HepG2 (cell line): ENCODE data around the gene ARL6. TPM values are rescaled to one million over a fixed set of nuclear protein-coding genes. Genes with fewer than 3 reads are reported as not detected.
A peak's percentile ranks its signal among the peaks of the same experiment; 100 is the strongest.

Experiments
- ARHGAP35 ChIP-seq: sonication (generic); formaldehyde crosslinking; IDR thresholded peaks from 2 replicates; pipeline ENCODE4 v1.9.0; 2022; ENCODE audit warnings: mild to moderate bottlenecking, inconsistent platforms, moderate library complexity, missing genetic modification reagents, borderline replicate concordance
- CENPX ChIP-seq: sonication (generic); formaldehyde crosslinking; IDR thresholded peaks from 2 replicates; pipeline ENCODE4 v1.9.0; 2021; ENCODE audit warnings: mild to moderate bottlenecking, missing genetic modification reagents, moderate library complexity
- HDAC6 ChIP-seq: fragments of 200-600 bp; sonication (generic); IDR thresholded peaks from 2 replicates; pipeline ENCODE4 v1.7.0; 2017; ENCODE audit warnings: mild to moderate bottlenecking, antibody characterized with exemption, low read length, low read depth
- HNF4G ChIP-seq, 2 experiments: sonication (generic) in 1 of 2; formaldehyde crosslinking in 1 of 2; IDR thresholded peaks; 2 replicates each; pipeline versions ENCODE4 v1.4.0 to v1.6.1; 2011 to 2020; ENCODE audit warnings: borderline replicate concordance in 2 of 2, low read depth in 2 of 2, mild to moderate bottlenecking in 2 of 2, low read length in 1 of 2, missing genetic modification reagents in 1 of 2, moderate library complexity in 1 of 2
- KLF15 ChIP-seq: sonication (generic); formaldehyde crosslinking; IDR thresholded peaks from 2 replicates; pipeline ENCODE4 v1.8.1; 2023; ENCODE audit warnings: borderline replicate concordance, mild to moderate bottlenecking, inconsistent platforms, missing genetic modification reagents, mixed read lengths
- KLF6 ChIP-seq: IDR thresholded peaks from 2 replicates; pipeline ENCODE4 v1.8.0; 2016; ENCODE audit warnings: missing biosample characterization, missing genetic modification reagents
- MATR3 ChIP-seq: sonication (generic); formaldehyde crosslinking; IDR thresholded peaks from 2 replicates; pipeline ENCODE4 v1.4.0; 2020; ENCODE audit warnings: missing genetic modification reagents
- MZF1 ChIP-seq: sonication (generic); formaldehyde crosslinking; IDR thresholded peaks from 2 replicates; pipeline ENCODE4 v1.8.1; 2023; ENCODE audit warnings: mild to moderate bottlenecking, missing genetic modification reagents, borderline replicate concordance
- POLR2A ChIP-seq, 2 experiments: IDR thresholded peaks; 2 replicates each; pipeline ENCODE4 v1.6.1; 2011; ENCODE audit warnings: low read depth in 2 of 2, low read length in 2 of 2, mild to moderate bottlenecking in 1 of 2, moderate library complexity in 1 of 2; ENCODE audit not compliant: insufficient read depth in 1 of 2
- RBM22 ChIP-seq: fragments of 200-400 bp; formaldehyde crosslinking; optimal IDR thresholded peaks from 2 replicates; pipeline ENCODE3; 2017; ENCODE audit warnings: mild to moderate bottlenecking, low read length, moderate library complexity
- RBM39 ChIP-seq: fragments of 200-400 bp; formaldehyde crosslinking; IDR thresholded peaks from one replicate; pipeline ENCODE4 v1.6.1; 2018; ENCODE audit warnings: antibody characterized with exemption, mild to moderate bottlenecking, low read depth, low read length; ENCODE audit not compliant: poor library complexity, severe bottlenecking
- SP5 ChIP-seq: IDR thresholded peaks from 2 replicates; pipeline ENCODE4 v1.6.1; 2016; ENCODE audit warnings: low read depth, borderline replicate concordance
- THYN1 ChIP-seq: sonication (generic); formaldehyde crosslinking; IDR thresholded peaks from 2 replicates; pipeline ENCODE4 v1.8.1; 2023; ENCODE audit warnings: low read depth, mild to moderate bottlenecking, moderate library complexity, missing genetic modification reagents, borderline replicate concordance
- TMF1 ChIP-seq: sonication (generic); formaldehyde crosslinking; IDR thresholded peaks from 2 replicates; pipeline ENCODE4 v1.8.1; 2022; ENCODE audit warnings: low read depth, missing genetic modification reagents
- TSC22D2 ChIP-seq: sonication (generic); formaldehyde crosslinking; IDR thresholded peaks from 2 replicates; pipeline ENCODE4 v1.5.1; 2020; ENCODE audit warnings: missing genetic modification reagents, mild to moderate bottlenecking, borderline replicate concordance
- WIZ ChIP-seq: sonication (generic); formaldehyde crosslinking; IDR thresholded peaks from 2 replicates; pipeline ENCODE4 v1.5.1; 2020; ENCODE audit warnings: mild to moderate bottlenecking, missing genetic modification reagents
- ZMYM2 ChIP-seq: sonication (generic); formaldehyde crosslinking; IDR thresholded peaks from 2 replicates; pipeline ENCODE4 v1.8.0; 2022; ENCODE audit warnings: mild to moderate bottlenecking, missing genetic modification reagents
- ZNF160 ChIP-seq: sonication (generic); formaldehyde crosslinking; IDR thresholded peaks from 2 replicates; pipeline ENCODE4 v1.8.0; 2022; ENCODE audit warnings: mild to moderate bottlenecking, inconsistent platforms, missing genetic modification reagents
- ZNF34 ChIP-seq: sonication (generic); formaldehyde crosslinking; IDR thresholded peaks from 2 replicates; pipeline ENCODE4 v1.4.0; 2020; ENCODE audit warnings: mild to moderate bottlenecking, missing genetic modification reagents, borderline replicate concordance
- ZNF354B ChIP-seq: sonication (generic); formaldehyde crosslinking; IDR thresholded peaks from 2 replicates; pipeline ENCODE4 v1.8.0; 2022; ENCODE audit warnings: mild to moderate bottlenecking, missing genetic modification reagents
- ZNF382 ChIP-seq: sonication (generic); formaldehyde crosslinking; IDR thresholded peaks from 2 replicates; pipeline ENCODE4 v1.5.0; 2020; ENCODE audit warnings: missing genetic modification reagents, mild to moderate bottlenecking, borderline replicate concordance
- ZNF800 ChIP-seq: sonication (generic); formaldehyde crosslinking; IDR thresholded peaks from 2 replicates; pipeline ENCODE4 v1.4.0; 2020; ENCODE audit warnings: missing genetic modification reagents
- ZNF879 ChIP-seq: sonication (generic); formaldehyde crosslinking; IDR thresholded peaks from 2 replicates; pipeline ENCODE4 v1.8.1; 2023; ENCODE audit warnings: missing genetic modification reagents
- polyA plus RNA-seq, 8 experiments: library from polyadenylated mRNA; depleted of rRNA in 3 of 8; stranded (reverse) in 7 of 8; unstranded in 1 of 8; fragments of >200 nt; fragmentation: Illumina TruSeq in 4 of 8; extraction: Trizol in 4 of 8; gene quantifications; 2 replicates each; pipeline versions ENCODE4 v1.2.1 to v1.2.3, GENCODE V29; 2011 to 2016; ENCODE audit warnings: low read depth in 4 of 8, missing spikeins in 1 of 8, mixed read lengths in 1 of 8; ENCODE audit not compliant: insufficient read depth in 1 of 8
- total RNA-seq, 5 experiments: library from RNA; depleted of rRNA; stranded (reverse); fragments of >200 nt; fragmentation: Illumina TruSeq; extraction: Trizol; gene quantifications; 2 replicates each; pipeline ENCODE4 v1.2.3, GENCODE V29; 2016; ENCODE audit warnings: low read depth in 1 of 5
- TF ChIP-seq, protein P1 (sequence below): sonication (generic); formaldehyde crosslinking; IDR thresholded peaks from 2 replicates; pipeline ENCODE4 v1.5.1; 2020; ENCODE audit warnings: missing genetic modification reagents, mild to moderate bottlenecking, borderline replicate concordance
- TF ChIP-seq, protein P2 (sequence below): IDR thresholded peaks from 2 replicates; pipeline ENCODE4 v1.6.1; 2016; ENCODE audit warnings: missing compliant biosample characterization, missing genetic modification reagents, borderline replicate concordance
- TF ChIP-seq, protein P3 (sequence below): sonication (generic); formaldehyde crosslinking; IDR thresholded peaks from 2 replicates; pipeline ENCODE4 v1.4.0; 2020; ENCODE audit warnings: missing genetic modification reagents

ARL6 gene
- total and polyA plus RNA-seq, 2 of the 13 experiments (the other 11 are each of a cell fraction or from before 2014, with no cell fraction given): 1.3 to 3.7 TPM

DNA sequence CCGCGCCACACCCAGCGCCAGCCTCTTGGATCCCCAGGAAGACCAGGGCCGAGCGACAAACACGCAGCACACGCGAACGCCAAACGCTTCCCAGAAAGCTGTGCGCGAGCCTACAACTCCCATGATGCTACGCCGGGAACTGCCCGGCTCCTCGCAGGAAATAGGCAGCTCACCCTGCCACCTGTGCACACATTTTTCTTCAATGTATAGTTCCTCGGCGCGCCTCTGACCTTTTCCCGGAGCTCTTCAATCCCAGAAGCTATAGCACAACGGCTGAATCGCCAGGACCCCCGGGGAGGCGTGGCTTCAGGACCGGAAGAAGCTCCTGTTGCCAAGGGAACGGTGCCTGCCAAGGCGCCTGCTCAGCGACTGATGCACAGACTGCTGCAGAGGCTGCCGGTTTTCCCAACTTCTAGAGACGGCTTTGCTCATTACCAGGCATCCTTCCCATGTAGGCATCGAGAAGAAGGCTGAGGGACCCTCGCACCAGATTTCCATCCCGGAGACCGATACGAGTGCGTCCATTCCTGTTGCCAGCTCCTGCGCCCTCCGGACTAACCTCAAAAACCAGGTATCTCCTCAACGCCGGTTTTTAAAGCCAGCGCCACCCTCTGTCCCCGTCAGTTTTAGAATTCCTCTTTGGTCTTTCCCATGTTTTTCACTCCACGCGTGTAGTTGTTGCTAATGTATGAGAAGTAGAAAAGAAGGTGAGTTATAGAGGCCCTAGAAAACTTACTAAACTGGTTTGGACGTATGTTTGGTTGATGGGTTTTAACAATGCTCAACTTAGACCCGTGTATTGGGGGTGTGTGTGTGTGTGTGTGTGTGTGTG is at the start of gene ARL6 (continued):
- TF ChIP-seq HNF4G (IDR thresholded peaks at IDR 0.05; ENCODE audit: borderline replicate concordance, low read depth, low read length): no peak
- TF ChIP-seq HNF4G (CRISPR knock-in tag; IDR thresholded peaks at IDR 0.05; ENCODE audit: borderline replicate concordance, low read depth): no peak
- TF ChIP-seq ZNF354B (CRISPR knock-in tag): no peak
- TF ChIP-seq CENPX (CRISPR knock-in tag): no peak
- TF ChIP-seq ARHGAP35 (CRISPR knock-in tag): no peak; the same call in 1 of the 2 replicates
- TF ChIP-seq SP5 (CRISPR knock-in tag): no peak
- TF ChIP-seq ZMYM2 (CRISPR knock-in tag): no peak
- no peak for TF ChIP-seq TMF1 (CRISPR knock-in tag)
- TF ChIP-seq ZNF800 (CRISPR knock-in tag): 0 out of 2 replicates have a peak, but pooled peaks have one; percentile 27
- TF ChIP-seq, protein P1, sequence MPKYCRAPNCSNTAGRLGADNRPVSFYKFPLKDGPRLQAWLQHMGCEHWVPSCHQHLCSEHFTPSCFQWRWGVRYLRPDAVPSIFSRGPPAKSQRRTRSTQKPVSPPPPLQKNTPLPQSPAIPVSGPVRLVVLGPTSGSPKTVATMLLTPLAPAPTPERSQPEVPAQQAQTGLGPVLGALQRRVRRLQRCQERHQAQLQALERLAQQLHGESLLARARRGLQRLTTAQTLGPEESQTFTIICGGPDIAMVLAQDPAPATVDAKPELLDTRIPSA (CRISPR knock-in tag): no peak
- no peak for TF ChIP-seq ZNF160
- TF ChIP-seq RBM39: peak; percentile 40
- no peak for TF ChIP-seq THYN1 (CRISPR knock-in tag)
- TF ChIP-seq ZNF382 (CRISPR knock-in tag): no peak
- TF ChIP-seq ZNF879: no peak
- TF ChIP-seq, protein P2, sequence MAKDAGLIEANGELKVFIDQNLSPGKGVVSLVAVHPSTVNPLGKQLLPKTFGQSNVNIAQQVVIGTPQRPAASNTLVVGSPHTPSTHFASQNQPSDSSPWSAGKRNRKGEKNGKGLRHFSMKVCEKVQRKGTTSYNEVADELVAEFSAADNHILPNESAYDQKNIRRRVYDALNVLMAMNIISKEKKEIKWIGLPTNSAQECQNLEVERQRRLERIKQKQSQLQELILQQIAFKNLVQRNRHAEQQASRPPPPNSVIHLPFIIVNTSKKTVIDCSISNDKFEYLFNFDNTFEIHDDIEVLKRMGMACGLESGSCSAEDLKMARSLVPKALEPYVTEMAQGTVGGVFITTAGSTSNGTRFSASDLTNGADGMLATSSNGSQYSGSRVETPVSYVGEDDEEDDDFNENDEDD (CRISPR knock-in tag): no peak
- TF ChIP-seq RBM22: no peak
- no peak for TF ChIP-seq KLF15 (CRISPR knock-in tag)
- TF ChIP-seq KLF6 (CRISPR knock-in tag): no peak
- TF ChIP-seq TSC22D2: no peak
- TF ChIP-seq, protein P3, sequence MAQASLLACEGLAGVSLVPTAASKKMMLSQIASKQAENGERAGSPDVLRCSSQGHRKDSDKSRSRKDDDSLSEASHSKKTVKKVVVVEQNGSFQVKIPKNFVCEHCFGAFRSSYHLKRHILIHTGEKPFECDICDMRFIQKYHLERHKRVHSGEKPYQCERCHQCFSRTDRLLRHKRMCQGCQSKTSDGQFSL (CRISPR knock-in tag): no peak
- TF ChIP-seq ZNF34 (CRISPR knock-in tag): no peak
- no peak for TF ChIP-seq MATR3 (CRISPR knock-in tag)
- TF ChIP-seq HDAC6: no peak
- TF ChIP-seq WIZ (CRISPR knock-in tag): no peak
- TF ChIP-seq POLR2A (IDR thresholded peaks at IDR 0.05; ENCODE audit: insufficient read depth in 1 of 2, low read depth in 2 of 2, low read length in 2 of 2): peak in 1 of 2 experiments; percentile 77; a peak in 3 of 4 replicates
- TF ChIP-seq MZF1 (CRISPR knock-in tag): no peak
